ENCODE results near the gene PKP1.

PKP1 gene

DNA sequence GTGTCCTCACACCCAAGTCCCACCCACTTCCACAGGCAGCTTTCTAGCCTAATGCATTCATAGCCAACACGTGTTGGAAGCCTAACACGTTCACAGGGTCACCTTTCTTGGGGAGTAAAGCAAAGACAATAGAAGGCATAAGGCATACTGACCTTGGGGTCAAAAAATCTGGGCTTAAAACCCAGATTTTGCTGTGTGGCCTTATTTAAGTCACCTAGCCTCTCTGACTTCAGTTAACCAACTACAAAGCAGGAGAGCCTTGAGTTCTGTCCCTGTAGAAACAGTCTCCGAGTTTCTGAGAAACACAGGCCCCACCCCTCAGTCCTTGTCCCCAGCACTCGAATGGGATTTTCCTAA lies 92.8 kb downstream of the PKP1 start:
- no peak for DNase-seq

DNA sequence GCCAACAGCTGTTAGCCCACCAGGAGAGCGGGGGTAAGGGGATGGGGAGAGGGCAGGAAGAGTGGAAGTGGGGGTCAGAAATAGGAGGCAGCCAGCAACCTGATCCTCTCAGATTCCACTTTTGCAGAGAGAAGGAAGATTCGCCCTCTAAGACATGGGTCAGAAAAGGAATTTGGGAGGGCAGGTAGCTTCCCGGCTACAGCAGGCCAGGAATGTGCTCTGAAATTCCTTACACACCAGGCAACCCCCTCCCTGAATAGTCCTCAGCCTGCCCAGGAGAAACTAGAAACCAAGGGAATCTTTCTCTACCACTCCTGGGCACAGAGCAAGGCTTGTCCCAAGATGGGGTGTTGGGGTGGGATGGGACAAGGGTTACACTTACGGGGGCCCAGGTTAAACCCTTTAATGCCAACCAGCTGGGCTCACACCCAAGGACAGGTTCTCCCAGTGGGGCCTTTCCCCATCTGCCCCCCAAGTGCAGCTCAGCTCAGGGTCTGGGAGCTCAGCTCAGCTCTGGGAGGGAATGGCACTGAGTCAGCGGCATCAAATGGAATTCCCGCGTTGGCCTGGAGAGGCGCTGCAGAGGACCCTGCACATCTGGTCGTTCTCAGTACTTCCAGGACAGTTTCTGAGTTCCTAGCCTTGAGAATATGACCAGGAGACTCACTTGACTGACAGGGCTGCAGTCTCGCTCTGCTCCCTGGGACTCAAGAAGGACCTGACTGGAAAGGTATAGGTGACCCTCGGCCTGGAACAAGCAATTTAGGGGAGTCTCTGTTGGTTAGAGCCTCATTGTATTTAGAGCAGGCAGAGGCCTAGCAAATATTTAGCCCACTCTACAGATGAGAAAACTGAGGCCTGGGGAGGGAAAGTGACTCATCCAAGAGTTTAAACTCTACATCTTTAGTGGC lies 93.4 kb downstream of the PKP1 start:
- no peak for DNase-seq

- DNase-seq, result no peak
Observed at GRCh38 chr1:201377611-201378092, 94.3 kb downstream of the PKP1 start, which contains the start of gene TNNT2. Gene TNNT2, minus strand, starts transcription at chr1:201377680. Its CDS starts 4,426 bp downstream, at chr1:201373254.

DNA sequence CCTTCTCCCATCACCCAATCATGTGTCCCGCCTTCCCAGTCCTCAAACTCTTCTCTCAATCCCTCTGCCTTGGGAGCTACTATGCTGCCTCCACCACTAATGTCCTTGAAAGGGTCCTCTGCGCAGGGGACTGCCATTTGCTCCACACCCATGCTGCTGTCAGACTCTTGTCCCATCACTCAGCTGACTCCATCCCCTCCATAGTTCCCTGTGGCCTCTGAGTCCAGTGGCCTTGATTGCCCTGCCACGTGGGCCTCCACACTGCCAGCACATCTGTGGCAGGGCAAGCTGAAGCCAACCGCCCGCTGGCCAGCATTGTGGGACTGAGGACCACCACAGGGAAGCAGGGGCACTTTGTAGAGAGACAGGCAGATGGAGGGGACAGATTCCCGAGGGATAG lies 95.5 kb downstream of the PKP1 start:
- no peak for DNase-seq

DNA sequence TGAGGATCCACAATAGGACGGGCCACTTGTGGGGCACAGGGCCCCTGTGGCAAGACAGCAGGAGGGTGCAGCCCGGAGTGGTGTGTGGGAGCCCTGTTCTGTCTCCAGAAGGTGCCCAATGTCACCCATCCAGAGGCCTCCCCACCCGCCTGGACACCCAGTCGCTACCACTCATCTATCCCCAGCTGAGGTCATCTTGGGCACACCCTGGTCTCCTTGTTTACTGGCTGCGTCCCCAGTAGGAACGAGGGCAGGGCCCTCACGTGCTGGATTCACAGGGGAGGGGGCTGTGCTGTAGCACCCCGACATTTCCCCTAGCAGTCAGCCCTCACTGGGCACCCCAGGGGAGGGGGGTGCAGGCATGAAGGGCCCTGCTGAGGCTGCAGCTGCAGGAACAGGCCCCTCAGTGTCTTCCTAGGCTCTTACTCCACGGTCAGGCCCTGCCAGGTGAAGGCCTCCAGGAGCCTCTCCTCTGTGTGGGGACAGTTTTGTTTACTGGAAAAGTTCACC lies 96.5 kb downstream of the PKP1 start:
- DNase-seq, result no peak

DNA sequence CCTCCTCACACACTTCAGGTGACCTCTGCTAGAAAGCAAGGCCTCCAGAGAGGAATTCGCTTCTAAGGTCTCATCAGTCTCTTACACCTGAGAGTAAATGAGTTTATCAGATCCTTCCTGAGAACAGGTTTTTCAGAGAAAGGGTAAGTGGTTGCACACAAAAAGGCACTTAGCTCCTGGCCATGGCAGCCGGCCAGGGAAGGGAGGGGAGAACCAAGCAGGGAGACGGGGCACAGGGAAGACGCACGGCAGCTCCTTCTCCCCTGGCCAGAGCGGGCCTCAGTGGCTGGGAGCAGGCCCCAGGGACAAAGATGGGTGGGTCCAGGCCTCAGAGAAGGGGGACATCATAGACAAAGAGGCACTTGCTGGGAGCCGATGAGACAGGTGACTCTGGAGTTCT lies 97.8 kb downstream of the PKP1 start:
- DNase-seq, result no peak

Data from NCI-H2081 treated with DMSO at 0.1 percent for 48 hours (cell line).